GM18951 (cell line): ENCODE results near the gene C2orf68.
"Not testable (repeated sequence)": the region's sequence is repeated elsewhere in the genome, so short reads cannot be mapped to it uniquely, and the experiment has no call there.

Experiments used
- POLR2A ChIP-seq: IDR thresholded peaks from 4 replicates; pipeline ENCODE4 v1.6.1; 2011; ENCODE audit warnings: mild to moderate bottlenecking; ENCODE audit not compliant: insufficient read length, insufficient read depth; ENCODE audit errors: extremely low read depth
- in situ Hi-C: fragments of 300-500 bp; cut with MboI; formaldehyde crosslinking; loops from one replicate; pipeline ENCODE4 v1.12.0; 2022; ENCODE audit warnings: low sequenced_read_pairs, mixed read lengths, inconsistent platforms; ENCODE audit not compliant: unreplicated experiment

C2orf68 gene

GRCh38 chr2:85611705-85612587 lies at the start of gene C2orf68:
Gene C2orf68 (minus strand): TSS chr2:85612066. CDS start chr2:85611984, 82 bp downstream.
- in situ Hi-C loops: no loop called here

GRCh38 chr2:85661139-85661858 lies 49.4 kb upstream of the C2orf68 start:
- no peak for TF ChIP-seq POLR2A
- in situ Hi-C loops: no loop called here

More at GRCh38 chr2:85611705-85612587, at the start of gene C2orf68:
- TF ChIP-seq POLR2A: peak; percentile 82

GRCh38 chr2:85660725-85661124 lies 48.9 kb upstream of the C2orf68 start:
- no peak for TF ChIP-seq POLR2A
- in situ Hi-C loops: no loop called here

GRCh38 chr2:85660301-85660700 lies 48.4 kb upstream of the C2orf68 start:
- in situ Hi-C loops: not testable (repeated sequence)

GRCh38 chr2:85659324-85659981 lies 47.6 kb upstream of the C2orf68 start:
- no peak for TF ChIP-seq POLR2A
- in situ Hi-C loops: no loop called here

- in situ Hi-C loops: not testable (repeated sequence)
Observed at GRCh38 chr2:85657399-85657798, 45.5 kb upstream of the C2orf68 start.

- no peak for TF ChIP-seq POLR2A
- in situ Hi-C loops: no loop called here
Observed at GRCh38 chr2:85656468-85656867, 44.6 kb upstream of the C2orf68 start.

GRCh38 chr2:85655961-85656417 lies 44.1 kb upstream of the C2orf68 start:
- in situ Hi-C loops: no loop called here

GRCh38 chr2:85653996-85654395 lies 42.1 kb upstream of the C2orf68 start:
- no peak for TF ChIP-seq POLR2A
- in situ Hi-C loops: no loop called here

More at GRCh38 chr2:85655961-85656417, 44.1 kb upstream of the C2orf68 start:
- no peak for TF ChIP-seq POLR2A

- in situ Hi-C loops: no loop called here
- no peak for TF ChIP-seq POLR2A
Observed at GRCh38 chr2:85652056-85652455, 40.2 kb upstream of the C2orf68 start.

- in situ Hi-C loops: no loop called here
- TF ChIP-seq POLR2A: no peak
Observed at GRCh38 chr2:85651097-85651496, 39.2 kb upstream of the C2orf68 start.

- in situ Hi-C loops: no loop called here
- TF ChIP-seq POLR2A: no peak
Observed at GRCh38 chr2:85650456-85650855, 38.6 kb upstream of the C2orf68 start.
